Uterus (tissue), 4 donors: Measurements from ENCODE around the gene COL6A3. TPM values are rescaled to one million over a fixed set of nuclear protein-coding genes. Genes with fewer than 3 reads are reported as not detected.
"Not testable (repeated sequence)": the region's sequence is repeated elsewhere in the genome, so short reads cannot be mapped to it uniquely, and the experiment has no call there.

Source experiments
- DNase-seq, 2 donors: peaks; one replicate each; pipeline ENCODE4 v3.0.0-alpha.2; 2019 to 2020
- H3K27ac ChIP-seq, 2 donors: fragments of 200-600 bp; sonication (generic); 1 replicate in 1 of 2; 2 replicates in 1 of 2; pipeline ENCODE4 v1.5.1; 2016 to 2018
- H3K27me3 ChIP-seq, 2 donors: fragments of 200-600 bp; sonication (generic); one replicate each; pipeline ENCODE4 v1.5.1; 2018 to 2019; ENCODE audit warnings: control low read depth in 1 of 2
- H3K36me3 ChIP-seq, 2 donors: fragments of 200-600 bp; sonication (generic); one replicate each; pipeline ENCODE4 v1.5.1; 2019; ENCODE audit warnings: control low read depth in 1 of 2
- H3K4me1 ChIP-seq, 2 donors: fragments of 200-600 bp; sonication (generic); one replicate each; pipeline ENCODE4 v1.5.1; 2018 to 2019; ENCODE audit warnings: control low read depth in 1 of 2
- H3K4me3 ChIP-seq, 2 donors: fragments of 200-600 bp; sonication (generic); 1 replicate in 1 of 2; 2 replicates in 1 of 2; pipeline ENCODE4 v1.5.1; 2018 to 2019; ENCODE audit warnings: mild to moderate bottlenecking in 1 of 2
- H3K9me3 ChIP-seq, 2 donors: fragments of 200-600 bp; sonication (generic); one replicate each; pipeline ENCODE4 v1.5.1; 2019; ENCODE audit warnings: control low read depth in 1 of 2
- POLR2A ChIP-seq, 2 donors: fragments of 450-650 bp; IDR thresholded peaks; one replicate each; pipeline ENCODE4 v1.6.1; 2016; ENCODE audit warnings: antibody characterized with exemption in 2 of 2, mild to moderate bottlenecking in 1 of 2, moderate library complexity in 1 of 2
- intact Hi-C: fragments of 100-400 bp; cut with DNase I; formaldehyde crosslinking; loops from one replicate; pipeline ENCODE4 v1.15.1; 2023; ENCODE audit warnings: low total_unique reads
- total RNA-seq, 4 donors: library from RNA; depleted of rRNA in 3 of 4; stranded (reverse); fragments of >200 nt in 3 of 4; gene quantifications; one replicate each; pipeline versions ENCODE4 v1.1.0 to v1.2.4, GENCODE V29; 2014 to 2023
- TF ChIP-seq, protein P1 (sequence below), 4 experiments: fragments of 200-600 bp in 2 of 4; fragments of 450-650 bp in 2 of 4; sonication (generic) in 2 of 4; IDR thresholded peaks; one replicate each; pipeline ENCODE4 v1.5.1; 2016 to 2019; ENCODE audit warnings: antibody characterized with exemption in 4 of 4, mild to moderate bottlenecking in 2 of 4, moderate library complexity in 1 of 4
- donor health status: DM: yes; HTN: yes; CAD: no.

The COL6A3 gene
- total RNA-seq, 4 donors from 2014 or later, result 164 to 1,719 (median 447) TPM

DNA sequence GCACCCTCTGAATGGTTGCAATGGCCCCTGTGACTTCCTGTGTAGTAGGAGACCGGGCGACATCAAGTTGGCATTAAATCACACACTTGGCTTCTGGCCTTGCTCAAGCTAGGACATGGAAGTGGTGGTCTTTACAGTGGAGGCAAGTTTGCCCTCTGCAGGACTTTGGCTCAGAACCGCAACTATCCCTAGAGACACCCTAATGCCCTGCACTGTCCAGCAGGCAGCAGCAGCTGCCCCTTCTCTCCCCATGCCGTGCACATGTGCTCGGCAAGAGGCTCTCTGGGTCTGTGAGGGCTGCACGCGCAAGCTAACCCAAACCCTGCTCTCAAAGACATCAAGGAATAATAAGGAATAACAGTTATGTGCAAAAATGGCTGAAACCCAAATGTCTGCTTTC is 106.5 kb downstream of the COL6A3 start:
- Histone ChIP-seq H3K27me3 (no peaks in the 10 kb centered on the region), H3K4me3 (no peak overlapping the region), H3K36me3 (no peaks in the 10 kb centered on the region), H3K4me1 (peaks cover 0 to 11% of the 10 kb centered on the region in 2 donors), H3K27ac (peak overlapping the region in 1 of 2 donors; percentile 99), H3K9me3 (no peaks in the 10 kb centered on the region)
- TF ChIP-seq, protein P1, sequence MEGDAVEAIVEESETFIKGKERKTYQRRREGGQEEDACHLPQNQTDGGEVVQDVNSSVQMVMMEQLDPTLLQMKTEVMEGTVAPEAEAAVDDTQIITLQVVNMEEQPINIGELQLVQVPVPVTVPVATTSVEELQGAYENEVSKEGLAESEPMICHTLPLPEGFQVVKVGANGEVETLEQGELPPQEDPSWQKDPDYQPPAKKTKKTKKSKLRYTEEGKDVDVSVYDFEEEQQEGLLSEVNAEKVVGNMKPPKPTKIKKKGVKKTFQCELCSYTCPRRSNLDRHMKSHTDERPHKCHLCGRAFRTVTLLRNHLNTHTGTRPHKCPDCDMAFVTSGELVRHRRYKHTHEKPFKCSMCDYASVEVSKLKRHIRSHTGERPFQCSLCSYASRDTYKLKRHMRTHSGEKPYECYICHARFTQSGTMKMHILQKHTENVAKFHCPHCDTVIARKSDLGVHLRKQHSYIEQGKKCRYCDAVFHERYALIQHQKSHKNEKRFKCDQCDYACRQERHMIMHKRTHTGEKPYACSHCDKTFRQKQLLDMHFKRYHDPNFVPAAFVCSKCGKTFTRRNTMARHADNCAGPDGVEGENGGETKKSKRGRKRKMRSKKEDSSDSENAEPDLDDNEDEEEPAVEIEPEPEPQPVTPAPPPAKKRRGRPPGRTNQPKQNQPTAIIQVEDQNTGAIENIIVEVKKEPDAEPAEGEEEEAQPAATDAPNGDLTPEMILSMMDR (IDR thresholded peaks at IDR 0.05), result peak in 1 of 4 experiments; percentile 14
- TF ChIP-seq POLR2A (IDR thresholded peaks at IDR 0.05), result no peak
- intact Hi-C loops, result no loop called here
- DNase-seq, result no peak

DNA sequence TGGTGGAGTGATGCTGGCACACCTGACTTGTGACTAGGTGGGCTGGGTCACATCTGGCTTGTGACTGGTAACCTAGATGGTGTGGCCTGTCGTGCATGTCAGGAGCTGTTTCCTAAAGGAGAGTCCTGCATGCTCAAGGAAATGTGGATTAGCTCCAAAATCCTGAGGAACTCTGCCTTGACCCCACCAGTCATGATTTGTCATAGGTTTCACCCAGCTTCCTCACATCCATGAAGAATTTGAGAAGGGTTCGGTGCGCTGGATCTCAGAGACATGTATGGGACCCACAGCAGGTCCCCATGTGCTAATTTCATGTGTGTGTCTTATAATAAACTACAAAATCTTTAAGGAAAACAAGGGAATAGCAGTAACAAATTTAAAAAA is 107.2 kb downstream of the COL6A3 start:
- intact Hi-C loops, result no loop called here
- Histone ChIP-seq H3K27ac (peak overlapping the region; percentile 24 to 99), H3K4me1 (peaks cover 0 to 11% of the 10 kb centered on the region in 2 donors)

DNA sequence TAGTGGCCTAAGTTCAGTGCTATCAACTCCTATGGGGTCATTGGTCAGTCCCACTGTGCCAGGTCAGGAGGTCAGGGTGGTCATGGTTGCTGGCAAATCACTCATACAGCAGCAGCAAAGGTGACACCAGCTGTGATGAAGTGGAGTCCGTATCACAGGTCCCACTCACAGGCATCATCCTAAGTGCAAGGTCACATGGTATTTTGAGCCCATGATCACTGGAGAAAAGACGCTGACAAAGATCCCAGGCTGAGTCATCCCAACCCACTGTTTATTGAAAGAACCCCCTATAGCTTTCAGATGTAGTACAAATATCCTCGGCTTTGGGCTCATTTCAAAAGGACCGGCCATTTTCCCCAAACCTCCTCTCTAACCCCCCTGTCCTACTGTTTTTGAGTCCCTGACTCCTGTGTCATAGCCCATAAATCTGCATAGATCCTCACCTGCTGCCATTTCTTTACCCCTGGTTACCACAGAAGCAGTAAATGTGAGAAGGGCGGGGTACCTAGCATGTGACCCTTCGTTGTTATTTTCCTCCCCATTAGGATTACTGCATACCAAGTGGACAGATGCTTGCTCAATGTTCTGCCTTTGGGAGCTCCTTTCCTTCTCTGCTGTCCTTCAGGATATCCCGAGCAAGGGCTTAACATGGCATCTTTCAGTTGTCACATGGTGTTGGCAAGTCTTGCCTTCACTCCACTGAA is 107.7 kb downstream of the COL6A3 start:
- TF ChIP-seq, protein P1 (IDR thresholded peaks at IDR 0.05), result no peak
- no peak for TF ChIP-seq POLR2A (IDR thresholded peaks at IDR 0.05)
- no peaks in the 10 kb centered on the region for H3K36me3 ChIP-seq
- peak overlapping the region in 1 of 2 donors; percentile 99 for H3K27ac ChIP-seq
- no peaks in the 10 kb centered on the region for H3K9me3 ChIP-seq
- H3K27me3 ChIP-seq, result no peaks in the 10 kb centered on the region
- DNase-seq, result no peak
- H3K4me3 ChIP-seq, result no peak overlapping the region
- H3K4me1 ChIP-seq, result peaks cover 0 to 11% of the 10 kb centered on the region in 2 donors
- intact Hi-C loops, result no loop called here

More for the DNA sequence above, 107.2 kb downstream of the COL6A3 start:
- Histone ChIP-seq H3K9me3 (no peaks in the 10 kb centered on the region), H3K36me3 (no peaks in the 10 kb centered on the region), H3K27me3 (no peaks in the 10 kb centered on the region), H3K4me3 (no peak overlapping the region)
- no peak for TF ChIP-seq POLR2A (IDR thresholded peaks at IDR 0.05)
- TF ChIP-seq, protein P1 (IDR thresholded peaks at IDR 0.05), result no peak
- DNase-seq, result no peak

DNA sequence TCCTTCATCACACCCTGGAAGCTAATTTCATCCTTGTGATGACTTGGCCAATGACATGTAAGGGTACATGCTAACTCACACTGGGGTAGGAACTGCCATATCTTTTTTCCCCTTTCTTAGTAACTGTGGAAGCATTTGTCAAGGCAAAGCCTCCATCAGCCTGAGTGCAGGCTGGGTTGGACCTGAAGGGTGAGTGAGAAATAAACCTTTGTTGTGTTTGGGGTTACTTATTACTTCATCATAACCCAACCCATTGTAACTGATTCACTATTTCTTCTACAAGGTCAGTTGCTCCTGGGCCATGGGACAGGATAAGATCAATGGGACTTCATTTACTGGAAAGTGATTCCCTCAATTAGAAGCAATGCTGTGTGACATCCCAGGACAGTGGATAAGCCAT is 108.4 kb downstream of the COL6A3 start:
- H3K27me3 ChIP-seq, result no peaks in the 10 kb centered on the region
- H3K36me3 ChIP-seq, result no peaks in the 10 kb centered on the region
- H3K27ac ChIP-seq, result peak overlapping the region in 1 of 2 donors; percentile 2
- no peaks in the 10 kb centered on the region for H3K9me3 ChIP-seq
- H3K4me3 ChIP-seq, result no peak overlapping the region
- intact Hi-C loops, result no loop called here
- DNase-seq, result no peak
- TF ChIP-seq POLR2A (IDR thresholded peaks at IDR 0.05), result no peak
- TF ChIP-seq, protein P1 (IDR thresholded peaks at IDR 0.05), result no peak
- peaks cover 0 to 11% of the 10 kb centered on the region in 2 donors for H3K4me1 ChIP-seq

DNA sequence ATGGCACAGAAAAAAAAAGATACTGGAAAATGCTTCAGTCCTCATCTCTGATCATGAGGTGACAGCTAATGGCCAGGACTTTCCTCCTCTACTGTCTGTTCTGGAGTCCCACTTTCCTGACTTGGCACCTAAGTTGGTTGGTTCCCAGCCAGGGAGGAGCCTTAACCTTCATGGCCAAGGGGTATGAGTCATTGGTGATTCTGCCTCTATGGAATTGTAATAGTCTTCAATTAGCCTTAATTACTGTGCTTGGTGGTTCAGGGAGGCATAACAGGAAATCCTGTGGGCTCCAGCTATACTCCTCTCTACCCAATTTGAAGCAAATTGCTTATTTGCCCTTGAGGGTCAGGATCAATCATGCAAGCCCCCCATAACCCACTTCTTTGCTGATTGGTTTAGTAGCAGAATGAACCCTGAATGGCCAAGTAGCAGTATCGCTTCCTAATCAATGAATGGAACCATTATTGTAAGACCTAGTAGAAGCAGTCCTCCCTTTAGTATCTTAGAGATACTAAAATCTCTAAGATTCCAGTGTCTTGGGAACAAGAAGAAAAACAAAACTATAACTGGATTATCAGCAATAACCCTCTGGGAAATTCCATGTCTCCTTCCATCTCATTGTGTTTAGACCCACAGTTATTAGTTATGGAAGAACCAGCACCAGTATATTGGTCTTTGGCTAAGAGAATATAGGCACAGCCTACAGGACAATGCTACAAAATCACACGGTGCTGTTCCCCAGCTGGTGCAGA is 109.0 kb downstream of the COL6A3 start:
- Histone ChIP-seq H3K27me3 (no peaks in the 10 kb centered on the region), H3K36me3 (no peaks in the 10 kb centered on the region), H3K4me3 (no peak overlapping the region), H3K27ac (no peak overlapping the region), H3K9me3 (no peaks in the 10 kb centered on the region), H3K4me1 (peaks cover 4 to 11% of the 10 kb centered on the region in 2 donors)
- intact Hi-C loops, result no loop called here
- DNase-seq, result peak in 1 of 2 donors; percentile 44
- TF ChIP-seq POLR2A (IDR thresholded peaks at IDR 0.05), result no peak
- TF ChIP-seq, protein P1 (IDR thresholded peaks at IDR 0.05), result no peak

DNA sequence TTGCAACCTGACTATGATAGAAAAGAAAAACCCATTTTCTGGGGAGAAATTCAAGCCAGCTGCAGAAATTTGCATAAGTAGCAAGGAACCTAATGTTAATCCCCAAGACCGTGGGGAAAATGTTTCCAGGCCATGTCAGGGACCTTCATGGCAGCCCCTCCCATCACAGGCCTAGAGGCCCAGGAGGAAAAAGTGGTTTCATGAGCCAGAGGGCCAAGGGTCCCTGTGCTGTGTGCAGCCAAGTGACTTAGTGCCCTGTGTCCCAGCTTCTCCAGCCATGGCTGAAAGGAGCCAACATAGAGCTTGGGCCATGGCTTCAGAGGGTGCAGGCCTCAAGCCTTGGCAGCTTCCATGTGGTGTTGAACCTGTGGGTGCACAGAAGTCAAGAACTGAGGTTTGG is 110.7 kb downstream of the COL6A3 start:
- not testable (repeated sequence) for H3K27me3 ChIP-seq

More for the DNA sequence above, 110.7 kb downstream of the COL6A3 start:
- intact Hi-C loops, H3K4me3 ChIP-seq, H3K27ac ChIP-seq, H3K9me3 ChIP-seq, DNase-seq, H3K4me1 ChIP-seq, H3K36me3 ChIP-seq: not testable (repeated sequence)
